PC-9 (cell line): Measurements from ENCODE around the gene TACC3. TPM values are rescaled to one million over a fixed set of nuclear protein-coding genes. Genes with fewer than 3 reads are reported as not detected.

Source experiments
- BruUV-seq: library from RNA; stranded (reverse); fragments of 400-500 nt; replicated peaks from 2 replicates; lab custom pipeline; 2021; lab: Mats Ljungman, UMichigan
- CTCF ChIA-PET: fragments of 300-600 bp; sonication (Branson Sonifier 250); formaldehyde crosslinking; loops from one replicate; lab custom pipeline; 2022; ENCODE audit warnings: antibody characterized with exemption; lab: Charles Lee
- POLR2A ChIA-PET: fragments of 300-600 bp; sonication (Branson Sonifier 250); formaldehyde crosslinking; loops from one replicate; lab custom pipeline; 2022; ENCODE audit warnings: antibody characterized with exemption; ENCODE audit not compliant: unreplicated experiment; lab: Charles Lee
- DNase-seq, 2 experiments: peaks; one replicate each; pipeline versions ENCODE4 v3.0.0 to v3.0.0-alpha.2; 2015 to 2022; ENCODE audit warnings: mixed read lengths in 1 of 2
- H2AFZ ChIP-seq: fragments of 200-600 bp; sonication (generic); 2 replicates; pipeline ENCODE4 v1.8.1; 2017; ENCODE audit warnings: antibody characterized with exemption
- H3F3A ChIP-seq: fragments of 200-600 bp; sonication (generic); 2 replicates; pipeline ENCODE4 v1.8.1; 2017; ENCODE audit warnings: antibody characterized with exemption, mild to moderate bottlenecking, low read depth; ENCODE audit not compliant: insufficient read depth
- H3K27ac ChIP-seq: fragments of 200-600 bp; sonication (generic); 2 replicates; pipeline ENCODE4 v1.6.1; 2016; ENCODE audit warnings: mixed run types
- H3K27me3 ChIP-seq: fragments of 200-600 bp; sonication (generic); 2 replicates; pipeline ENCODE4 v1.6.1; 2016; ENCODE audit warnings: low read depth, mixed run types; ENCODE audit not compliant: insufficient read depth
- H3K36me3 ChIP-seq: fragments of 200-600 bp; sonication (generic); 2 replicates; pipeline ENCODE4 v1.6.1; 2016; ENCODE audit warnings: low read depth, mixed run types
- H3K4me1 ChIP-seq: fragments of 200-600 bp; sonication (generic); replicated peaks from 2 replicates; pipeline ENCODE4 v1.6.1; 2016; ENCODE audit warnings: mixed run types; ENCODE audit not compliant: insufficient read depth
- H3K4me2 ChIP-seq: fragments of 200-600 bp; sonication (generic); 2 replicates; pipeline ENCODE4 v1.6.1; 2017; ENCODE audit warnings: mixed run types
- H3K4me3 ChIP-seq: fragments of 200-600 bp; sonication (generic); 2 replicates; pipeline ENCODE4 v1.6.1; 2016; ENCODE audit warnings: mixed run types
- H3K79me2 ChIP-seq: fragments of 200-600 bp; sonication (generic); 2 replicates; pipeline ENCODE4 v1.6.1; 2017; ENCODE audit warnings: low read depth, mixed run types
- H3K9me2 ChIP-seq: fragments of 200-600 bp; sonication (generic); 2 replicates; pipeline ENCODE4 v1.8.1; 2017; ENCODE audit warnings: mild to moderate bottlenecking; ENCODE audit not compliant: insufficient read depth
- H3K9me3 ChIP-seq: fragments of 200-600 bp; sonication (generic); 2 replicates; pipeline ENCODE4 v1.8.1; 2016; ENCODE audit warnings: low read depth; ENCODE audit not compliant: insufficient read depth
- H4K20me1 ChIP-seq: fragments of 200-600 bp; sonication (generic); 2 replicates; pipeline ENCODE4 v1.8.1; 2017; ENCODE audit not compliant: insufficient read depth
- EZH2 ChIP-seq: fragments of 200-600 bp; sonication (generic); IDR thresholded peaks from 2 replicates; pipeline ENCODE4 v1.8.0; 2017; ENCODE audit warnings: antibody characterized with exemption, low read depth
- intact Hi-C: fragments of 100-400 bp; cut with micrococcal nuclease; formaldehyde crosslinking; loops from one replicate; pipeline ENCODE4 v1.10.0; 2022; ENCODE audit not compliant: unreplicated experiment
- total RNA-seq: library from RNA; stranded (reverse); gene quantifications from 2 replicates; pipeline ENCODE4 v1.2.3, GENCODE V29; 2021
- TF ChIP-seq, protein P1 (sequence below): fragments of 200-600 bp; sonication (generic); conservative IDR thresholded peaks from 2 replicates; pipeline ENCODE4 v1.6.1; 2017; ENCODE audit warnings: mixed run types, antibody characterized with exemption, mild to moderate bottlenecking, moderate library complexity

The TACC3 gene
- total RNA-seq, 1 experiment from 2014 or later: 134 TPM

DNA sequence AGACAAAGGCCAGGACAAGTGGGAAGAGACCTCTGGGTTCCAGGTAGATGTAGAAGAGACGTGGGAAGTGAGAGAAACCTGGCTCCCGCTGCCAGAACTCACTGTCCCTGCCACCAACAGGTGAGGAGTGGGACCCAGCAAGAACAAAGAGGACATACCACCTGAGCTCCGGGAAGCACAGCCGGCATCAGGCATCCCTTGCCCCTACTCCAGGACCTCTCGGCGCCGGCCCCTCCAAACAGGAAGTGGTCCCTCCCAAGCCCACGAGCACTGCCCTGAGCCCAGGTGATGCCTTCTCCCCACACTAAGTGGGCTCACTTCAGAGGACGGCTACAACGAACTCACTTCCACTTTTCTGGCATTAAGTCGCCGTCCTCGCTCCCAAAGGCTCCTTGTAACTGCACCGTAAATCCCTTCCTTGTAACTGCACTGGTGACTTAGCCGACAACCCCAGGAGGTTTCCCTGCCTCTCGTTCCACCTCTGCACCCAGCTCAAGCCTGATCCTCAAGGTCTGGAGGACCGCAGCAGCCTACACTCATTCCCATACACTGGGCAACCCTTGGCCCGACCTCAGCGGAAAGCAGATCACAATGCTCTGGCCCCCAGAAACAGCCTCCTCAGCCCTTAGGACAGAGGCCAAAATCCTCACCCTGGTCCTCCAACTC, 46.1 kb upstream of the TACC3 start:
- ChIA-PET POLR2A (no interaction called here), CTCF (no interaction called here)
- no peaks in the 10 kb centered on the region for H3K36me3 ChIP-seq
- H3F3A ChIP-seq: no peaks in the 10 kb centered on the region
- no peak overlapping the region for H2AFZ ChIP-seq
- no peak overlapping the region for H3K4me2 ChIP-seq
- no peaks in the 10 kb centered on the region for H3K9me2 ChIP-seq
- no peak for DNase-seq
- no peak for TF ChIP-seq EZH2
- TF ChIP-seq, protein P1, sequence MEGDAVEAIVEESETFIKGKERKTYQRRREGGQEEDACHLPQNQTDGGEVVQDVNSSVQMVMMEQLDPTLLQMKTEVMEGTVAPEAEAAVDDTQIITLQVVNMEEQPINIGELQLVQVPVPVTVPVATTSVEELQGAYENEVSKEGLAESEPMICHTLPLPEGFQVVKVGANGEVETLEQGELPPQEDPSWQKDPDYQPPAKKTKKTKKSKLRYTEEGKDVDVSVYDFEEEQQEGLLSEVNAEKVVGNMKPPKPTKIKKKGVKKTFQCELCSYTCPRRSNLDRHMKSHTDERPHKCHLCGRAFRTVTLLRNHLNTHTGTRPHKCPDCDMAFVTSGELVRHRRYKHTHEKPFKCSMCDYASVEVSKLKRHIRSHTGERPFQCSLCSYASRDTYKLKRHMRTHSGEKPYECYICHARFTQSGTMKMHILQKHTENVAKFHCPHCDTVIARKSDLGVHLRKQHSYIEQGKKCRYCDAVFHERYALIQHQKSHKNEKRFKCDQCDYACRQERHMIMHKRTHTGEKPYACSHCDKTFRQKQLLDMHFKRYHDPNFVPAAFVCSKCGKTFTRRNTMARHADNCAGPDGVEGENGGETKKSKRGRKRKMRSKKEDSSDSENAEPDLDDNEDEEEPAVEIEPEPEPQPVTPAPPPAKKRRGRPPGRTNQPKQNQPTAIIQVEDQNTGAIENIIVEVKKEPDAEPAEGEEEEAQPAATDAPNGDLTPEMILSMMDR: no peak
- H3K79me2 ChIP-seq: no peaks in the 10 kb centered on the region
- no peaks in the 10 kb centered on the region for H3K4me1 ChIP-seq
- peaks cover 6% of the 10 kb centered on the region; the same call in 1 of the 2 replicates for H3K27me3 ChIP-seq
- no peak overlapping the region for H3K4me3 ChIP-seq
- no TSS peak for BruUV-seq
- no peaks in the 10 kb centered on the region for H3K9me3 ChIP-seq
- no peak overlapping the region for H3K27ac ChIP-seq
- no peaks in the 10 kb centered on the region for H4K20me1 ChIP-seq
- intact Hi-C loops: no loop called here

DNA sequence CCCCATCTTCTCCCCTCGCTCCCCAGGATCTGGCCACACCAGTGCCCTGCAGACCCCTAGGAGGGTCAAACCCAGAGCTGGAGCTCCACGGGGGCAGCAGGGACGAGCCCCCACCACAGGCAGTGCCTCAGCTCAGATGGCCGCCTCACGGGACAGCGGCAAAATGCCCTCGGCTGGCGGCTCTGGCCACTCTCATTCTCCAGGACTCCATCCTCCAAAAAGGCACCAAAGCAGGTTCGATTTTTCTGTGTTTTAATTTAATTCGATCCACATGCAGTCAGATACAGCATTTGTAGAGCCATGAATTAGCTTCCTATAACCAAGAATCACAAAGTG, 45.6 kb upstream of the TACC3 start:
- no peak for TF ChIP-seq EZH2
- TF ChIP-seq, protein P1: no peak
- no peaks in the 10 kb centered on the region for H3K9me3 ChIP-seq
- CTCF ChIA-PET: no interaction called here
- H3K27me3 ChIP-seq: peaks cover 6% of the 10 kb centered on the region; the same call in 1 of the 2 replicates
- no peaks in the 10 kb centered on the region for H3K9me2 ChIP-seq
- H3K4me2 ChIP-seq: no peak overlapping the region
- no TSS peak for BruUV-seq
- no peak overlapping the region for H2AFZ ChIP-seq
- H3K79me2 ChIP-seq: no peaks in the 10 kb centered on the region
- POLR2A ChIA-PET: no interaction called here
- intact Hi-C loops: no loop called here
- H4K20me1 ChIP-seq: no peaks in the 10 kb centered on the region
- no peak overlapping the region for H3K27ac ChIP-seq
- H3K4me1 ChIP-seq: no peaks in the 10 kb centered on the region
- no peak for DNase-seq
- no peaks in the 10 kb centered on the region for H3K36me3 ChIP-seq
- H3K4me3 ChIP-seq: no peak overlapping the region
- H3F3A ChIP-seq: peaks cover 2% of the 10 kb centered on the region; the same call in 1 of the 2 replicates

DNA sequence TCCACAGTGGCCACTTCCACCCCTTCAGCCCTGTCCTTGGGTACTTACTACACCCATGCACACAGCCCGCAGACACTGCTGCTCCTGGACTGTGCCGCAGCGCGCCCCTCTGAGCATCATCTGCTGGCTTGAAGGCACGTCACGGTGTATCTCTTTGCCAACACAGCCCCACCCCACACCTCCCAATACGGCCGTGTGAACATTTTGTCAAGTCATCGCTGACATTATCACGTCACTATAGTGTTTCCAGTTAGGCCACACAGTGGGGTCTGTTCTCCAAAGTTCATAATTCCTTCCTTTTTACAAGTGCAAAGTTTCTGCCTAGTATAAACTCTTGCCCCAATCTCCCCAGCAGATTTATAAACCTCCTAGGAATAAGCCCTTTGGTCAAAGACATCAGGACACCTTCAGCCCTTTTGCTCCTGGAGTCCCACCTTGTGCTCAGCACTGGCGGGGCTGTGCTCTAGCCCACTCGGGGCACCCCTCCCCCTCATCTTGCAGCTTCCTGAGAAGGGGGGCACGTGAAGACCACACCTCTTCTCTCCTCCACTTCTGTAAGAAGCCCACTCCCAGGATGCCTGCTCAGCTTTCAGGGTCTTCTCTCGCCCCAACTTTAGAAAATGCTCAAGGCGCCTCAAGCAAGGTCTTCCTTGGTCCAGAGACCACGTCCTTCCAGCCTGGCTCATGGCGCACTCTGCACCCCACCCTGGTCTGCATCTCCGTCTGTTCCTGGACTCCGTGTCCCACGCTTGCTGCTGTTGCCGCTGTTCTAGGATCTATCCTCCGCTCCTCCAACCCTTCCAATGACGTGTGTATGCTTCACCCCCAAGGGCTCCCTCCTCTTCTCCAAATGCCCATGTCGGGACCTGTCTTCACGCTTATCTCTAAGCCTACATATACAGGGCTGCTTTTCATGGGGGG, 44.5 kb upstream of the TACC3 start:
- no peaks in the 10 kb centered on the region for H3K9me3 ChIP-seq
- no peaks in the 10 kb centered on the region for H4K20me1 ChIP-seq
- H2AFZ ChIP-seq: no peak overlapping the region
- H3K4me1 ChIP-seq: no peaks in the 10 kb centered on the region
- H3K79me2 ChIP-seq: no peaks in the 10 kb centered on the region
- CTCF ChIA-PET: no interaction called here
- DNase-seq: no peak
- POLR2A ChIA-PET: no interaction called here
- H3F3A ChIP-seq: peaks cover 3% of the 10 kb centered on the region; the same call in 1 of the 2 replicates
- no peaks in the 10 kb centered on the region for H3K9me2 ChIP-seq
- intact Hi-C loops: no loop called here
- BruUV-seq: no TSS peak
- peaks cover 6% of the 10 kb centered on the region; the same call in 1 of the 2 replicates for H3K27me3 ChIP-seq
- H3K4me2 ChIP-seq: no peak overlapping the region
- no peaks in the 10 kb centered on the region for H3K36me3 ChIP-seq
- H3K4me3 ChIP-seq: no peak overlapping the region
- TF ChIP-seq, protein P1: no peak
- no peak for TF ChIP-seq EZH2
- H3K27ac ChIP-seq: no peak overlapping the region
